Transverse colon (tissue), 4 donors: Measurements from ENCODE around the gene ASB17. TPM values are rescaled to one million over a fixed set of nuclear protein-coding genes. Genes with fewer than 3 reads are reported as not detected.
"Not testable (repeated sequence)": the region's sequence is repeated elsewhere in the genome, so short reads cannot be mapped to it uniquely, and the experiment has no call there.

Experiments
- DNase-seq: peaks from one replicate; pipeline ENCODE4 v3.0.0-alpha.2; 2019
- H3K27ac ChIP-seq, 4 donors: fragments of 200-600 bp; sonication (generic); 2 replicates each; pipeline ENCODE4 v1.5.1; 2016 to 2018; ENCODE audit warnings: inconsistent platforms in 4 of 4
- H3K27me3 ChIP-seq: fragments of 200-600 bp; sonication (generic); 2 replicates; pipeline ENCODE4 v1.5.1; 2017; ENCODE audit warnings: inconsistent platforms
- H3K36me3 ChIP-seq, 4 donors: fragments of 200-600 bp; sonication (generic); 2 replicates each; pipeline ENCODE4 v1.5.1; 2017 to 2019; ENCODE audit warnings: inconsistent platforms in 4 of 4
- H3K4me1 ChIP-seq, 4 donors: fragments of 200-600 bp; sonication (generic); 2 replicates each; pipeline ENCODE4 v1.5.1; 2017 to 2020; ENCODE audit warnings: inconsistent platforms in 4 of 4
- H3K4me3 ChIP-seq, 4 donors: fragments of 200-600 bp; sonication (generic); 1 replicate in 1 of 4; 2 replicates in 3 of 4; pipeline versions ENCODE4 v1.5.1 to v1.6.1; 2017 to 2019; ENCODE audit warnings: inconsistent platforms in 4 of 4
- H3K9me3 ChIP-seq, 2 donors: fragments of 200-600 bp; sonication (generic); 2 replicates each; pipeline ENCODE4 v1.5.1; 2017 to 2019; ENCODE audit warnings: inconsistent platforms in 2 of 2
- CTCF ChIP-seq, 5 experiments: fragments of 200-600 bp in 3 of 5; fragments of 450-650 bp in 2 of 5; sonication (generic) in 3 of 5; IDR thresholded peaks; 1 replicate in 2 of 5; 2 replicates in 3 of 5; pipeline ENCODE4 v1.5.1; 2016 to 2017; ENCODE audit warnings: antibody characterized with exemption in 5 of 5, inconsistent platforms in 3 of 5, mild to moderate bottlenecking in 2 of 5, moderate library complexity in 1 of 5
- EP300 ChIP-seq: sonication (generic); formaldehyde crosslinking; IDR thresholded peaks from one replicate; pipeline ENCODE4 v1.6.1; 2017; ENCODE audit warnings: antibody characterized with exemption, low read depth
- POLR2A ChIP-seq: fragments of 450-650 bp; IDR thresholded peaks from one replicate; pipeline ENCODE4 v1.6.1; 2016; ENCODE audit warnings: antibody characterized with exemption, mild to moderate bottlenecking, moderate library complexity
- POLR2AphosphoS5 ChIP-seq, 3 donors: sonication (generic); formaldehyde crosslinking; IDR thresholded peaks; one replicate each; pipeline ENCODE4 v1.6.1; 2016; ENCODE audit warnings: antibody characterized with exemption in 3 of 3
- WGBS, 2 donors: methylation state at CpG; one replicate each; pipeline ENCODE4 v1.1.5; 2018; ENCODE audit warnings: low coverage in 1 of 2; 5-methylcytosine and 5-hydroxymethylcytosine counted together
- in situ Hi-C, 4 donors: fragments of 200-750 bp; cut with MboI; loops; one replicate each; pipeline versions ENCODE4 v1.15.0 to v1.15.1; 2017; ENCODE audit warnings: low sequenced_read_pairs in 3 of 4, low pct_ligation_motif_present in 1 of 4, low pct_unique_long_range_greater_than_20kb in 1 of 4
- intact Hi-C: fragments of 100-400 bp; cut with DNase I; formaldehyde crosslinking; loops from one replicate; pipeline ENCODE4 v1.15.1; 2023; ENCODE audit warnings: low total_unique reads
- total RNA-seq, 4 donors: library from RNA; depleted of rRNA; stranded (reverse); fragments of >200 nt; gene quantifications; one replicate each; pipeline ENCODE4 v1.1.0, GENCODE V29; 2016

Gene ASB17
- total RNA-seq, 4 donors from 2014 or later: not detected

GRCh38 chr1:75952016-75952415 lies 19.8 kb upstream of the ASB17 start:
- no peaks in the 10 kb centered on the region for H3K36me3 ChIP-seq
- TF ChIP-seq EP300 (no peak), POLR2AphosphoS5 (IDR thresholded peaks at IDR 0.05) (no peak), CTCF (IDR thresholded peaks at IDR 0.05) (no peak), POLR2A (no peak)
- H3K9me3 ChIP-seq: no peaks in the 10 kb centered on the region
- H3K27me3 ChIP-seq: no peaks in the 10 kb centered on the region
- DNase-seq: no peak
- WGBS, 2 donors: 68 to 94% methylated on average over 1 of the region's 1 CpG
- intact Hi-C loops: no loop called here
- no peak overlapping the region for H3K4me3 ChIP-seq
- H3K27ac ChIP-seq: no peak overlapping the region
- in situ Hi-C loops: no loop called here
- H3K4me1 ChIP-seq: no peaks in the 10 kb centered on the region

GRCh38 chr1:75950176-75950575 lies 18.0 kb upstream of the ASB17 start:
- no peaks in the 10 kb centered on the region for H3K4me1 ChIP-seq
- H3K36me3 ChIP-seq: no peaks in the 10 kb centered on the region
- H3K4me3 ChIP-seq: no peak overlapping the region
- in situ Hi-C loops (no loop called here), intact Hi-C loops (no loop called here)
- no peaks in the 10 kb centered on the region for H3K9me3 ChIP-seq
- DNase-seq: no peak
- H3K27ac ChIP-seq: no peak overlapping the region
- 84 to 94% methylated on average over 3 of the region's 3 CpGs for WGBS, 2 donors
- H3K27me3 ChIP-seq: no peaks in the 10 kb centered on the region
- TF ChIP-seq POLR2AphosphoS5 (IDR thresholded peaks at IDR 0.05) (no peak), EP300 (no peak), POLR2A (no peak), CTCF (IDR thresholded peaks at IDR 0.05) (no peak)

GRCh38 chr1:75943037-75943436 lies 10.8 kb upstream of the ASB17 start:
- H3K9me3 ChIP-seq, H3K27ac ChIP-seq, H3K27me3 ChIP-seq, intact Hi-C loops, H3K4me1 ChIP-seq, DNase-seq, in situ Hi-C loops, H3K36me3 ChIP-seq, H3K4me3 ChIP-seq: not testable (repeated sequence)
- 20 to 64% methylated on average over 1 to 4 of the region's 4 CpGs for WGBS, 2 donors

GRCh38 chr1:75937034-75937433 lies 4.8 kb upstream of the ASB17 start:
- H3K9me3 ChIP-seq: no peaks in the 10 kb centered on the region
- H3K4me3 ChIP-seq: no peak overlapping the region
- no peaks in the 10 kb centered on the region for H3K27me3 ChIP-seq
- no peaks in the 10 kb centered on the region for H3K36me3 ChIP-seq
- H3K4me1 ChIP-seq: no peaks in the 10 kb centered on the region
- H3K27ac ChIP-seq: no peak overlapping the region
- DNase-seq: no peak
- TF ChIP-seq CTCF (IDR thresholded peaks at IDR 0.05) (no peak), POLR2A (no peak), POLR2AphosphoS5 (IDR thresholded peaks at IDR 0.05) (no peak), EP300 (no peak)
- 23 to 26% methylated on average over 1 of the region's 1 CpG for WGBS, 2 donors
- in situ Hi-C loops: no loop called here
- intact Hi-C loops: no loop called here

GRCh38 chr1:75922698-75923097 lies 9.5 kb downstream of the ASB17 start:
- no peaks in the 10 kb centered on the region for H3K27me3 ChIP-seq
- WGBS, 2 donors: 71% methylated on average over 1 of the region's 1 CpG; no CpG with 5 or more reads in 1 of the 2 donors
- no peak for TF ChIP-seq POLR2A
- TF ChIP-seq POLR2AphosphoS5 (IDR thresholded peaks at IDR 0.05): no peak
- TF ChIP-seq EP300: no peak
- TF ChIP-seq CTCF (IDR thresholded peaks at IDR 0.05): no peak
- H3K4me1 ChIP-seq: no peaks in the 10 kb centered on the region
- in situ Hi-C loops (no loop called here), intact Hi-C loops (no loop called here)
- H3K9me3 ChIP-seq: no peaks in the 10 kb centered on the region
- DNase-seq: no peak
- no peaks in the 10 kb centered on the region for H3K36me3 ChIP-seq
- H3K27ac ChIP-seq: no peak overlapping the region
- no peak overlapping the region for H3K4me3 ChIP-seq
